ENCODE results near the gene COL23A1.
"Not testable (repeated sequence)": the region's sequence is repeated elsewhere in the genome, so short reads cannot be mapped to it uniquely, and the experiment has no call there.

The COL23A1 gene

DNA sequence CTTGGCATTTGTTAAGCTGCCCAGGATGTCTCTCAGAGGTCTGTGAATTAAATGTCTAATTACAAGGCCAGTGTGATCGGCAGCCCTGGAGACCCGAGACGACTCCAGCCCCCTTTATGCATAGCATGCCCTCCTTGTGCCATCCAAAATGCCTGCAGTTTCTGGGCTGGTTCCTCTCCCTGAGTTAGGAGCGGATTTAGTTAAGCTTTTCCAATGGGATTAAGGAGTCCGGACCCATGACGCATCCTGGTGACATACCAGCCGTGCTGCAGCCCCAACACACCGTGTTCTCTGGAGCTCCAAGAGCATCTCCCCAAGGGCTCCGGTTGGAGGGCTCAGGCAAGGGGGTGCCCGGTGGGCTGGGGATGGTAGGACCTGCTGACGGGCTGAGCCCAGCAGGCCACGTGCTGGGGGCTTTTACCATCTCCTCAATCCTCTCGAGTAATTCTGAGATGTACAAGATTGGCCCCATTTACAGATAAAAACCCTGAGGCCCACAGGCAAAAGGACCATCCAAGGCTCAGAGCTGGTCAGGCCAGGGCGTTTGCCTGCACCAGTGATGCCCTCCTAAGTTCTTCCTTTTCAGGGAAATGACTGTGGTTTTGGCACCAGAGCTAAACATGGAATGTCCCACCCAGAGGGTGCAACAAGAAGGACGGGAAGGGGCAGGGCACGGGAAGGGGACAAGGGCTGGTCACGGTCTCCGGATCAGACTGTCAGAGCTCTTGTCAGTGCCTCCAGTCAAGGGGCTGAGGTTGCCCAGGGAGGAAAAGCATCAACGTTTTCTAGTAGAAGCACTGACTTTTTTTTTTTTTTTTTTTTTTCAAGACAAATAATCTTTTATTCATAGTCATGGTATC, 275.0 kb downstream of the COL23A1 start:
- DNase-seq, result no peak

DNA sequence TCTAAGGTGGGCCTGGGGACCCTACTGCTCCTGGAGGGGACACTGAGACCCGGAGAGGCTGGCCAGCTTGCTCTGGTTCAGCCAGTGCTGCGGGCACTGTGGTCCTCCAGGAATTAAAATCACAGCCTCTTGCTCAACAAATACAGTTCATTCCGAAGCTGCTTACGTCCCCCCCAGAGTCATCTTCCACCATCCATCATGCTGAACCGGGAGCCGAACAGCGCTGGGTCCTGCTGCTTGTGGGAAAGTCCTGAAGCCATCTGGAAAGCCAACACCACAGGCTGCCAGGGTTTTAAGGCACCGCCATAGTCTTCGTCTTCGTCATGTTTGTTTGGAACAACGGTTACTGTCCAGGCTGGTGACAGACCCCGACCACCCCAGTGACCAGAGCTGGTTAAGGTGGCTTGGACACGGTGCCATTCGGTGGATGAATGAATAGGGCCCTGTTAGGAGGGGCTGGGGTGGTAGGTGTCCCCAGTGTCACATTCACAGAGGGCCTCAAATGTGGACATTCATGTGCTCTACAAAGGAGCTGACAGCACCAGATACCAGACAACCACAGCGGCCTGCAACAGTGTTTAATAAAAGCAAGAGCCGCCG, 276.0 kb downstream of the COL23A1 start:
- DNase-seq, result no peak

DNA sequence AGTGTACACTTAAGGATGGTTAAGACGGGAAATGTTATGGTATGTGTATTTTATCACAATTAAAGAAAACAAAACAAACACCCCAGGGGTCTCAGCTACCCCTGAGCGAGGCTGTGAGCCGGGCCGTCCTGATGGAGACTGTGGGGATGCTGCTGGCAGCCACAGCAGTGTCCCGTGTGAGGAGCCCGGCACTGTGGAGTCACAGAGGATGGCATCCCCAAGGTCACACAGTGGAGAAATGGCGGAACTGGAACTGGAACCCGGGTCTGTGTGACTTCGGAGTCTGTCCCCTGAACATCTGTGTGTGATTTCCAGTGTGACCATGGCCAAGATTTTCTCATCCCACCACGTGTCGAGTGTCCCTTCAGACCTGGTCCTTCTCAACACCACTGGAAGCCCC, 276.9 kb downstream of the COL23A1 start:
- no peak for DNase-seq

DNA sequence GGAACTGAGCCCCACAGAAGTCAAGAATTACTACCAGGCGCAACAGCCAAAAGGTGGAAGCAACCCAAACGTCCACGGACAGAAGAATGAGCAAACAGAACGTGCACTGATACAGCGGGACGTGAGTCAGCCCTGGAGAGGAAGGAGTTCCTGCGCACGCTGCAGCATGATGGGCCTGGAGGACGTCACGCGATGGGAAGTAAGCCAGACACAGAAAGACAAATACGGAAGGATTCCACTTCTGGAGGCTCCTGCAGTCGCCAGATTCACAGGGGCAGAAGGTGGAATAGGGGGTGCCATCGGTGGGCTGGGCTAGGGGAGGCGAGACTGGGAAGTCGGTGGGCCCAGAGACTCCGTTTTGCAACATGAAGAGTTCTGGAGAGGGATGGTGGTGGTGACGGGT, 277.3 kb downstream of the COL23A1 start:
- DNase-seq, result no peak

DNA sequence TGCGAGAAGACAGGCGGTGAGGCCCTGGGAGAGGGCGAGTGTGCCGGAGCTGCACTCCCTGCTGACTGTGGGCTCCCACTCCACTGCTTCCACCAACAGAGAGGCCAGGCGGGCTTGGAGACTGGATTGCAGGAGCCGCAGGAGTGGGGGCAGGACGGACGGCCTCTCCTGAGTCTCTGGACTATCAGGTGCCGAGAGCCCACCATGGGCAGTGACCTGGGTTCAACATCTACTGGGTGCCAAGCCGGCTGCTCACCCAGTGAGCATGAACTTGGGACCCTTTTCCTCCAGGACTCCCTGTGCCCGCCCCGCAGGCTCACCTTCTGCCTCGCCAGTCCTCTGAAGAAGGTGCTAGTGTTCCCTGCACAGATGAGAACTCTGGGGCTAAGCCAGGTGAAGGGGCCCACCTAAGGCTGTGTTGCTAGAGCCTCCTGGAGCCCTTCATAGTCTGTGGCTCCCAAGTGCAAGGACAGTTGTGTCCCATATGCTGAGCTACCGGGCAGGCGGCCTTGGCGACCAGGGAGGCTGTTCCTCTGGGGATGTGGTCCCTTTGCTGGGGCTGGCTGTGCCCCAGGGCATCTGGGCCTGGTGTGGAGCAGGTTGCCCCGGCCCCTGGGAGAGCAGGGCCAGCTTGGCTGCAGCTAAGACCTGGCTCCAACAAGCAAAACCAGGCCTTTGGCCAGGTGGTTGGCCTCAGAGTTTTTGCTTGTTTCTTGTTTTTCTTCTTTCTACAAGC, 279.9 kb downstream of the COL23A1 start:
- DNase-seq, result no peak

DNA sequence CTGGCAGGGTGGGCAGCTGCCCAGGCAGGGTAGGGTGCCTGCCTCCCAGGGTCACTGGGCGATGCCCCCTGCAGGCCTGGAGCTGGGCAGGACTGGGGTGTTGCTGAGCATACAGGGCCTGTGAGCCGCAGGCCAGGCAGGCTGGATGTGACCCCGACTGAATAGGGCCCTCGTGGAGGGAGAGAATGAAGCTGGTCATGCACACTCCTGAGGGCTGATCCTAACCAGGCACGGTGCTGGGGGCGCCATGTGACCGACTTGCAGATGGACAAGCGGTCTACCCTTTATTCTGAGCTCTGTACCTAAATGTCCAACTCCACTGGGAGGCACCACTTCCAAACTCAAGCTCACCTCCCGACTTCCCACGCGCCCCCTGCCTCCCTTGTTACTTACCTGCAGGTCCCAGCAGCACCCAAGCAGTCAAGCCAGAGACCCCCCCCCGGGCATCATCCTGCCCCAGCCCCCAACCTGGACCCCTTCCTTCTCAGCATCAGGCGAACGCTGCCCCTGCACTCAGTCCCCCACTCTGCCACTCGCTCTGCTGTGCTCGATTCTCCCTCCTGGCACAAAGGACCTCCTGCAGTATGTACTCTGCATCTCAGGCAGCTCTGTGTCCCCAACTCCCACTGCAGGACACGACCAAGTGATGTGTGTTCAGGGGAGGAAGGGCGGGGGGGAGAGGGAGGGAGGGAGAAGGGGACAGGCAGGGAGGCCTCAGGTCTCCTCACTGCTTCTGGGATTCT, 280.8 kb downstream of the COL23A1 start:
- no peak for DNase-seq

DNA sequence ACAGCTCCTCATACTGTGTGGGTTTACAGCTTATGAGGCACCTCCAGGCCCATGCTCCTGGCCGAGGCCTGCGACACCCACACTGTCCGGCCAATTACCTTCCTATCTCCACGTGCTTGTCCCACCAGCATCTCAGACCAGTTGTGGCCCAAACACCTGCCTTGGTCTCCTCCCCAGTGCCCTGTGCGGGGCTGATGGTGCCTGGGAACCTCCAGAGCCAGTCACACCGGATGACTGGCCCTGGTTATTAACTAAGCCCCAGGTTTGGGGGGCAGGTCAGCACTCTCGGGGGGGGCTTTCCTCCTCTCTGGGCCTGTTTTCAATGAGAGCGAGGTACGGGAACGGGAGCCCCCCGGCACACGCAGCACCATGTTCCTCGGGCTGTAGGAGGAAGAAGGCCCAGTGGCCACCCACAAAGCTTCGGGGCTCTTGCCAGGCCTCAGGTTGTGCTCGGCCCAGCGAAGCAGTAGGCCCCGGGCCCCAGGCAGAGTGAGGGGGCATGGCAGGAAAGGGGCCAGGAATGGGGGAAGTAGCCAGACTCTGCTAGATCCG, 281.6 kb downstream of the COL23A1 start:
- no peak for DNase-seq

DNA sequence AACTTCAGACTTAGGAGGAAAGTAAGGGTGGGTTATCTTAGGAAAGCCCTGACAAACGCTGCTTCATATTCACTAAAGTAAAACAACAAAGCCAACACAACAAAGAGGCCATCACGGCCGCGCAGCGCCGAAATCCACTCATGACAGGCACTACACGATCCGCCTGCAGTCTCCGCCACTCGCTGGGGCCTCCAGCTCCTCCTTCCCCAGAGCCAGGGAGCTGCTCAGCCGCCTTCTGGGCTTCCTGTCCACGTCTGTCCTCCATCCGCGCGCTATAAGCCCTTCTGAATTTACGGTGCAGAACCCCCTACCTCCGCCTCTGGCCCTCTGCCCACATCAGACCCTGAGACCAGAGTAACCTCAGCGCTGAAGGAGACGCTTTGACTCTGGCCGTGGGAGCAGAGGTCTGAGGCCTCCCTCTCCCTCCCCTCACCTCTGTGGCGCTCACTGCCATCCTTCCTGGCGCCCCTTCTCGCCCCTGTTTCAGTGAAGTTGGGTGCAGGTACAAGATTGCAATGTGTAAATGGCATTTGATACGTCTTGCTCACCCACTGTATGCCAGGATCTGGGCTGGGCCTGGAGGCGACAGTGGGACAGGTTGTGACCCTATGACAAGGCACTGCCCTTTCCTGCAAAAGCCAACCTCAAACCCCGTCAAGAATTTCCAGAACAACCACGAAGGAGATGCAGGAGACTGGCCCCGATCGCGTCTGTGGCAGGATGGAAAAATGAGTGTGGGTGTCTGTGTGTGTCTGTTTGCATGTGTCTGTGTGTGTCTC, 282.7 kb downstream of the COL23A1 start:
- DNase-seq, result no peak

DNA sequence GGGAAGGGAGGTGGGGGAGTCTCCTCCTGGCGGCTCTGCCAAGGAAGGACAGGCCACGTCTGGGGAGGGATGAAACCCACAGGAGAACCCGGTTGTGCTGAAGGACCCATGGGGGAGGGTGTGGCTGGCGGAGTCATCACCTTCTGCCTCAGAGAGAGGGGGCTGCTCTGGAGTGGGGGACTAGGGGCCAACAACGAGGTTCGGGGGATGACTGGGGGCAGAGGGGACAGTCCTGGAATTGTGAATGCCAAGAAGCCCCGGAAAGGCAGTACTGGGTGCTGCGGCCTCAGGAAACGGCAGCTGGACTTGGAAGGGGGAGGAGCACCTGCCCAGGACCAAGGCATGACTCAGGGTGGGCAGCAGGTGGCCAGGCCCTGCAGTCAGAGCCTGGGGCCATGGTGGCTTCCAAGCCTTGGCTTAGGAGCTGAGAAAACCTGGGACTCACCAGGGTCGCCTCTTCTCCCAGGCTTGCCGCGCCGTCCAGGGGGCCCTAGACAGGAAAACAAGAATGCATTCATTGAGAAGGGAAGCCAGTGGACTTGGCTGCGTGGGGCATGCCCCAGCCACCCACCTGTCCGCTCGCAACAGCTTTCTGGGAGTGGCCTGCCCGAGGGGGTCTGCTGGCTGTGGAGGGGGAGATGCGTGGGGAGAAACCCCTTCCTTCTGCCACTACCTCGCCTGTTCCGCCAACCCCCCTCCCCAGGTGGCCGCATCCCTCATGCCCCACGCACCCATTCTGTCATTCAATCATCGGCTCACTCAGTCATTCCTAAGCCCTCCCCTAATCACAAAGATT, 283.6 kb downstream of the COL23A1 start:
- no peak for DNase-seq

DNA sequence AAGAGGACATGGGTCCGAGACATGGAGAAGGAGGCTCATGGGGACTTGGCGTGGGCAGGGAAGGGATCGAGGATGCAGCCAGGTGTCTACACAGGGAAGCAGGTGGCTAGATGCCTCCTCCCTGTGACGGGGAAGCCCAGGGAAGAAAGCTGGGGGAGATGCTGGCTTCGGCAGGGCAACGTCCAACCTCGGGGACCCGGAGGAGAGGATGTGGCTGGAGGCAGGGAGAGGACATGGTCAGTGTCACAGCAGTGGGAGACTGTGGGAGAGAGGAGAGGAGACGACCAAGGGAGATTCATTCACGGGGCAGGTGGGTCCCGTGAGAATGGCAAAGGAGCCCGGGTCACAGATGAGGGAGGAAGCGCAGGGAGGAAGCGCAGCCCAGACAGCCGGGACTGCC, 284.4 kb downstream of the COL23A1 start:
- no peak for DNase-seq

DNA sequence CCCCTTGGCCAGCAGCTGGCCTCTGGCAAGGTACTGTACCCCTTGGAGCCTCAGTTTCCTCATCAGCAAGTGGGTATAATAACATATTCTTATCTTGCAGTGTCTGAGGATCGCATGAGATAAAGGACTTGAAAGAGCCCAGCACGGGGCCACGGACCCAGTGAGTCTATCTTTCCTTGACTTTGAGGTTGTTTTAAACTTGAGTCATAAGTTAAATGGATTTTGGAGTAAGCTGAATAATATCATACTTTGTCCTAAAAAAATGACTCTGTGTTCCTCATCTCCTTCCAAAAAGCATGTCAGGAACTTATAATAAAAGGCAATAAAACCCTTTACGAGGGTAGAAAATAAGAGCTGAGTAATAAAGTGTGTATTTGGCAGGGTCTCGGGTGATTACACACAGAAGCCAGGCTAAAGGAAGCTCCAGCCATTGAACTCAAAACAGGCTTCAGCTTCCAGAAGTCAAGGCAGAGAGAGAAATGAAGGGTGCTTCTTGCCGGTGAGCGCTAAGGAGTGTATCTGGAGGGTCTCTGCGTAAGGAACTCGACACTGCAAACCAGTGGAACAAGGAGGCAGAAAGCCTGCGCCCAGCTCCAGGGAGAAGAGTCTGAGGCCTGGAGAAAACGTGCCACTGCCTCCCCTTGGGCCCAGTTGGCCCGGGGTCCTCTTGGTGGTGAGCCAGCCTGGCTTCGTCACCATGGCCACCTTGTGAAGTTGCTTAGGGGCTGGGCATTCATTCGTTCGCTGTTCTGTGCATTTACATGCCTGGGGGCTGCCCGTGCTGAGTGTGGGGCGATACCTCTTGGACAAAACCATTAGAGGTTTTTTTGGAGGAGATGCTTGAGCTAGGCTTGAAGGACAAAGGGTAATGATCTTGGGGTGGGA, 285.2 kb downstream of the COL23A1 start:
- no peak for DNase-seq

DNA sequence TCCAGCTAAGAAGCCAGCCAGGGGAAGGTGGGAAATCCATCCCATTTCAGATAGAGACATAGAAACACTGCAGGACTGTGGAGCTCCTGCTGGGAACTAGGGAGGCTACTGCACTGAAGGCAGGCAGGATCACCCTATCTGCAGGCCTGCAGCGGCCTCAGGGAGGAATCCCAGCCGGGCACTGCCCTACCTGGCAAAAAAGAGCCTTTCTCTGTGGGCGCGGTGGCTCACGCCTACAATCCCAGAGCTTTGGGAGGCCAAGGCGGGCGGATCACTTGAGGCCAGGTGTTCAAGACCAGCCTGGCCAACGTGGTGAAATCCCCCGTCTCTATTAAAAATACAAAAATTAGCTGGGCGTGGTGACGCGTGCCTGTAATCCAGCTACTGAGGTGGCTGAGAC, 286.2 kb downstream of the COL23A1 start:
- DNase-seq, result no peak

DNA sequence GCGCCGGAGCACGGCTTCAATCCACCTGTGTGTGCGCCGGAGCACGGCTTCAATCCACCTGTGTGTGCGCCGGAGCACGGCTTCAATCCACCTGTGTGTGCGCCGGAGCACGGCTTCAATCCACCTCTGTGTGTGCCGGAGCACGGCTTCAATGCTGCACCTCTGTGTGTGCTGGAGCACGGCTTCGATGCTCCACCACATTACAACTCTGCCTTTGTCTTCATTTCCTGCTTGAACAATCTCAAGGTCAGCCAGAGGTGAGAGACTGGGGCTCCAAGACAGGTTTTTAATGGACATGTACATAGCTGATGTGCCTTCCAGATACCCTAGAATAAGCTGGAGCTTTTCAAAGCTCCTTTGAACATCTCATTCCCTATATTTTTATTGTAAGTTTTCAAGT, 287.9 kb downstream of the COL23A1 start:
- not testable (repeated sequence) for DNase-seq

DNA sequence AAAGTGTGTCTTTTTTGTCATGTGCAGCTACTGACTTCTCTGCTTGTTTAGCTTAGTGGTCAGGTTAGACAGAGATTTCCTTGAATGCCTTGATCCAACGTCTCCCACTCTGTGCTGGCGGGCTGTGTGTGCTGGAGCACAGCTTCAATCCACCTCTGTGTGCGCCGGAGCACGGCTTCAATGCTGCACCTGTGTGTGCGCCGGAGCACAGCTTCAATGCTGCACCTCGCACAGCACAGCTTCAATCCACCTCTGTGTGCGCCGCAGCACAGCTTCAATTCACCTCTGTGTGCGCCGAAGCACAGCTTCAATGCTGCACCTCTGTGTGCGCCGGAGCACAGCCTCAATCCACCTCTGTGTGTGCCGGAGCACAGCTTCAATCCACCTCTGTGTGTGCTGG, 288.6 kb downstream of the COL23A1 start:
- no peak for DNase-seq

DNA sequence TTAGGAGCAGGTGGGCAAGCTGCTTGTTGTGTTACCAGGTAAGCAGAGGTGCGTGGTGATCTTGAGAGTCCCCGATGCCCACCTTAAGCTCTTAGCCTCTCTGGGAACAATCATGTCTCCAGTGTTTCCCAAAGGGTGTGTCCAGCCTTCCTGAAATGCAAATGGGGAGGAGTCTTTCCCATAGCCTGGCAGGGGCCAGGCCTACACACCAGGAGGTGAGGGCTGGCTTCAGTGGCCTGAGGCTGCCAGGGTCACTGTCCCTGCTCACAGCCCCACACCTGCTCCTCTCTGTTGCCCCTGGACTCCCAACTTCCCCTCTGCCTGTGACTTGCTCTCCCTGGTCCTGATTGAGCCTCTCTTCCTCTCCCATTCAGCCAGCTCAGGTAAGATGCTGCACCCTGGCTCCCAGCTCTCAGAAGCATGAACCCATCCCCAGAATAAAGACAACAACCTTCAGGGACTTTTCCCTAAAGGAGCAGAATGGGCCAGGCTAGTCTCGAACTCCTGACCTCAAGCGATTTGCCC, 291.8 kb downstream of the COL23A1 start:
- no peak for DNase-seq

DNA sequence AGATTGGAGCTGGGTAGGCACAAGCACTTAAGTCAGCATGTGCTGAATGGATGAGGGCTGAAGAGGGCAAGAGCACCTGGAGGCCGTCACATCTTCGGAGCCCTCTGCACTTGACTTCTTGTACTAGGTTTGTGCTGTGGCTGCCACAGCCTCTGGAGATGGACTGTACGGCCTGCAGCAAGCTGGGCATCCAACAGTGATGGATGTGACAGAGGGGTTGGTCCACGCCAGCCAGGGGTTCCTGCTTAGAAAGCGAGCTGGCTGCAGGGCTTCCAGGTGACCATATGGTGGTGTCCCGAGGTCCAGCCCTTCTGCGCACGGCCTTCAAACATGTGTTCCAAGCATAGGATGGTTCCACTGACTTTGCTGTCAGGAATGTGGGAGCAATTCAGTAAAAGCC, 292.4 kb downstream of the COL23A1 start:
- no peak for DNase-seq

DNA sequence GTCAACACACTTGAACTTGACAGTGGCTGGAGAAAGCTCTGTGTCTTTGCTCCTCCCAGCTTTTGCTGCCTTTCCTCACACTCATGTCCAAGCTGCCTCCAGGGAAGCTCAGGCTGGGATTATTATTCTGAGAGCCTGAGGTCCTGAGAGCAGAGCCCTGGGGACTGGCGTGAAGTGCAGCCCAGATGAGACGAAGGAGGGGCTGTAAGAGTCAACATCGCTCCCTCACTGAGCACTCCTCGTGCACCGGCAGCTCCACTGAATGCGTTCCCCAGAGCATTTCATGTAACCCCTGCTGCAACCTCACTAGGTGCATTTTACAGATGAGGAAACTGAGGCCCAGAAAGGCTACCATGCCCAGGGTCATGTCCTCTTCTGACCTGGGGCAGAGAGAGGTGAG, 294.1 kb downstream of the COL23A1 start:
- no peak for DNase-seq

DNA sequence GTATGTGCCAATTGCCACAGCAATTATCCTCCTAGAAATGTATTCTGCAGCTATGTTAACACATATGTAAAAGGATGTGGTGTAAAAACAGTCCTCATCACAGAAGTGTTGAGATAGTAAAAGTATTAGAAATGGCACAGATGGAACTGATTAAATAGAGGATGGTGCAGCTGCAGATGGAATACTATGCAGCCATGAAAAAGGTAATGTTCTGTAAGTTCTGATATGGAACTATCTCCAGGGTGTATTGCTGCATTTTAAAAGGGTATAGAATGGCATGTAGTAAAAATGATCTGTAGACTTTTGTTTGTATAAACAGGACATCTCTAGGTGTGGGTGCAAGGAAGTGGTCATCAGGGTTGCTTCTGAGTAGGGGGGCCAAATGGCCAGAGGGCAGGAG, 294.6 kb downstream of the COL23A1 start:
- DNase-seq, result no peak

DNA sequence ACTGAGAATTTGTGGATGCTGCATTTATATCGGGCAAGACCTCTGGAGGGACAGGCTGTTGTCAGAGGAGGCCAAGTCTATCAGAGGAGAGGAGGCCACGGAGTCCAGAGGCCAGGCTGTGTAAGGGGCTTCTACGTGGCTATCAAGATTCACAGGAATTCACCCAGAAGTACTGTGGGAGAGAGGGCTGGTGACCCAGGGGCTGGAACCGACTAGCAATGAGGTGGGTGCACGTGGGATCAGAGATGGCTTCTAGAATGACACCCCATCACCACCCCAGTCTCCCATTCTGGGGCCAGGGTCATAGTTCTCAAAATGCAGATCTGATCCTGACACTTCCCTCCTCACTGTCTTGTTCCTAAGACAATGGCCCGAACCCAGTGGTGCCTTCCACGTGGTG, 296.4 kb downstream of the COL23A1 start:
- no peak for DNase-seq

DNA sequence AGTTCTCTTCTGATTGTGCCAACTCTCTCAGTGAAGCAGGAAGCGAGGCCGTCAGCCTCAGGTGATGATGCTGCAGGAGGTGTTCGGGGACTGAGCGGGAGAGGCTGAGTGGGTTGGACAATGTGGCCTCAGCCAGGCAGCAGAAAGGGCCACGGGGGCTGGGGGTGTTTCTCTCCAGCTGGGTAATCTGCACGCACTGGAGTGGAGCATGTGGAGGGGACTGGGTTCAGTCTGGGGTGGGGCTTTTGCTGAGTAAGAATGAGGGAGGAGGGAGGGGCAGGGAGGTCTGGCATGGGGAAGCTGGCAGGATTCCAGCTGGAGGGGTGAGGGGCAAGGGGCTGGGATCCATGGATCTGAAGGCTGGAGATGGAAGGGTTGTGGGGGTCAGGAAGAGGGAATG, 296.8 kb downstream of the COL23A1 start:
- DNase-seq, result no peak
